Testis (tissue), 2 donors: ENCODE results near the gene SLC37A2.

ENCODE experiments used
- POLR2A ChIP-seq: fragments of 450-650 bp; IDR thresholded peaks from one replicate; pipeline ENCODE4 v1.6.1; 2017; ENCODE audit warnings: antibody characterized with exemption, mild to moderate bottlenecking, moderate library complexity
- TF ChIP-seq, protein P1 (sequence below), 3 experiments: fragments of 450-650 bp in 2 of 3; fragments of 200-600 bp in 1 of 3; sonication (generic) in 1 of 3; IDR thresholded peaks; one replicate each; pipeline ENCODE4 v1.5.1; 2016 to 2019; ENCODE audit warnings: antibody characterized with exemption in 3 of 3, mild to moderate bottlenecking in 2 of 3, moderate library complexity in 1 of 3

DNA sequence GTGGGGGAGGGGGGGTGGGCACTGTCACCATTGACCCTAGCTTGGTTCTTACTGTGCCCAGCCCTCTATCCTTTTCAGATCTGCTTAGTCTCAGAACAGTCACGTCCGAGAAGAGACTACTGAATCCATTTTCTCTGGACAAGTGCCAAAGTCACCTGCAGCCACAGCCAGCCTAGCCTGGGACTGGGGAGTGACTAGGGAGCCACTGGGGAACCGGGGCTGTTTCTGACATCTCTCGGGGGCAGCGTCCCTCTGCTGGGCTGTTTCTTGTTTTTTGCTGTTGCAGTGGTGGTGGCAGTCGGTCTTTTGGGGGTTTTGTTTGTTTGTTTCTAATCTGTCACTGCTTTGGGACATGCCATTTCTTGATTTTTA is 8.7 kb downstream of the SLC37A2 start:
- TF ChIP-seq, protein P1, sequence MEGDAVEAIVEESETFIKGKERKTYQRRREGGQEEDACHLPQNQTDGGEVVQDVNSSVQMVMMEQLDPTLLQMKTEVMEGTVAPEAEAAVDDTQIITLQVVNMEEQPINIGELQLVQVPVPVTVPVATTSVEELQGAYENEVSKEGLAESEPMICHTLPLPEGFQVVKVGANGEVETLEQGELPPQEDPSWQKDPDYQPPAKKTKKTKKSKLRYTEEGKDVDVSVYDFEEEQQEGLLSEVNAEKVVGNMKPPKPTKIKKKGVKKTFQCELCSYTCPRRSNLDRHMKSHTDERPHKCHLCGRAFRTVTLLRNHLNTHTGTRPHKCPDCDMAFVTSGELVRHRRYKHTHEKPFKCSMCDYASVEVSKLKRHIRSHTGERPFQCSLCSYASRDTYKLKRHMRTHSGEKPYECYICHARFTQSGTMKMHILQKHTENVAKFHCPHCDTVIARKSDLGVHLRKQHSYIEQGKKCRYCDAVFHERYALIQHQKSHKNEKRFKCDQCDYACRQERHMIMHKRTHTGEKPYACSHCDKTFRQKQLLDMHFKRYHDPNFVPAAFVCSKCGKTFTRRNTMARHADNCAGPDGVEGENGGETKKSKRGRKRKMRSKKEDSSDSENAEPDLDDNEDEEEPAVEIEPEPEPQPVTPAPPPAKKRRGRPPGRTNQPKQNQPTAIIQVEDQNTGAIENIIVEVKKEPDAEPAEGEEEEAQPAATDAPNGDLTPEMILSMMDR (IDR thresholded peaks at IDR 0.05), result no peak
- TF ChIP-seq POLR2A, result no peak
